K562 (cell line): ENCODE measurements around the gene SORCS2. TPM values are rescaled to one million over a fixed set of nuclear protein-coding genes. Genes with fewer than 3 reads are reported as not detected.

Experiments
- ATAC-seq: fragments of 200-7000 bp; cut with Tn5 transposase; 3 replicates; pipeline ENCODE4 v1.9.1; 2020; ENCODE audit warnings: moderate library complexity
- BruUV-seq: library from RNA; stranded (reverse); fragments of 400-500 nt; replicated peaks from 2 replicates; lab custom pipeline; 2021; lab: Mats Ljungman, UMichigan
- CTCF ChIA-PET: fragments of 300-600 bp; formaldehyde crosslinking; extraction: SDS; loops from one replicate; lab custom pipeline; 2021; ENCODE audit warnings: low intra/inter-chr PET ratio; lab: Yijun Ruan, JAX
- POLR2A ChIA-PET: fragments of 300-600, 350-650 bp; sonication (Branson Sonifier 250); formaldehyde crosslinking; extraction: SDS; loops from one replicate; lab custom pipeline; 2021; ENCODE audit warnings: antibody characterized with exemption, inconsistent platforms; lab: Yijun Ruan, JAX
- DNase-seq, 4 experiments: peaks; one replicate each; pipeline versions ENCODE4 v3.0.0 to v3.0.0-alpha.2; 2011 to 2018; ENCODE audit warnings: low spot score in 3 of 4, mixed read lengths in 3 of 4; ENCODE audit errors: extremely low read depth in 1 of 4
- FAIRE-seq: peaks from 2 replicates; lab custom pipeline; 2011; peaks lifted over from hg19 to GRCh38; lab: Jason Lieb, UNC
- H2AFZ ChIP-seq: 2 replicates; pipeline ENCODE4 v1.6.0; 2011; ENCODE audit warnings: low read depth, low read length, control low read depth, inconsistent platforms
- H3K27ac ChIP-seq: fragments of 200-600 bp; 3 replicates; pipeline ENCODE4 v1.8.0; 2011; ENCODE audit warnings: low read depth, mild to moderate bottlenecking, control low read depth, inconsistent platforms, low read length, moderate library complexity, mixed read lengths; ENCODE audit errors: extremely low read depth
- H3K27me3 ChIP-seq, 2 experiments: fragments of 300-600 bp in 1 of 2; 2 replicates in 1 of 2; 3 replicates in 1 of 2; pipeline versions ENCODE4 v1.6.0 to v1.8.0; 2011; ENCODE audit warnings: inconsistent platforms in 2 of 2, low read length in 2 of 2, mild to moderate bottlenecking in 1 of 2, mixed read lengths in 1 of 2, moderate library complexity in 1 of 2; ENCODE audit not compliant: control insufficient read depth in 2 of 2, insufficient read depth in 2 of 2
- H3K36me3 ChIP-seq: fragments of 300-600 bp; 3 replicates; pipeline ENCODE4 v1.8.0; 2011; ENCODE audit warnings: mild to moderate bottlenecking, low read length, inconsistent platforms; ENCODE audit not compliant: control insufficient read depth, insufficient read depth
- H3K4me1 ChIP-seq, 2 experiments: fragments of 200-600 bp in 1 of 2; replicated peaks in 1 of 2; 2 replicates in 1 of 2; 3 replicates in 1 of 2; pipeline versions ENCODE4 v1.5.1 to v1.8.0; 2011; ENCODE audit warnings: inconsistent platforms in 2 of 2, low read length in 2 of 2, mild to moderate bottlenecking in 1 of 2, mixed read lengths in 1 of 2, moderate library complexity in 1 of 2; ENCODE audit not compliant: control insufficient read depth in 2 of 2, insufficient read depth in 2 of 2
- H3K4me2 ChIP-seq: 2 replicates; pipeline ENCODE4 v1.6.1; 2011; ENCODE audit warnings: low read length, control low read depth, inconsistent platforms, mixed read lengths; ENCODE audit not compliant: insufficient read depth
- H3K4me3 ChIP-seq: fragments of 200-600 bp; sonication (generic), shearing (Covaris generic); 2 replicates; pipeline ENCODE4 v1.5.1; 2016; ENCODE audit warnings: control low read depth, inconsistent platforms
- H3K79me2 ChIP-seq: fragments of 200-600 bp; 3 replicates; pipeline ENCODE4 v1.8.0; 2011; ENCODE audit warnings: low read length, inconsistent platforms; ENCODE audit not compliant: control insufficient read depth, insufficient read depth
- H3K9ac ChIP-seq, 2 experiments: 2 replicates each; pipeline versions ENCODE4 v1.6.0 to v1.6.1; 2011; ENCODE audit warnings: low read depth in 2 of 2, low read length in 2 of 2, control low read depth in 1 of 2, inconsistent platforms in 1 of 2, mild to moderate bottlenecking in 1 of 2, mixed read lengths in 1 of 2; ENCODE audit not compliant: insufficient read depth in 1 of 2
- H3K9me1 ChIP-seq: one replicate; pipeline ENCODE4 v1.6.0; 2011; ENCODE audit warnings: inconsistent platforms, mild to moderate bottlenecking, low read length, moderate library complexity; ENCODE audit not compliant: control insufficient read depth, insufficient read depth
- H3K9me3 ChIP-seq: replicated peaks from 2 replicates; pipeline ENCODE4 v1.5.1; 2011; ENCODE audit warnings: low read depth, low read length, inconsistent platforms; ENCODE audit not compliant: control insufficient read depth, insufficient read depth
- H4K20me1 ChIP-seq: replicated peaks from 2 replicates; pipeline ENCODE4 v1.6.1; 2011; ENCODE audit warnings: low read length, inconsistent platforms, mixed read lengths; ENCODE audit not compliant: control insufficient read depth, insufficient read depth
- AFF1 ChIP-seq, 2 experiments: fragments of 450-650 bp; IDR thresholded peaks; 2 replicates each; pipeline ENCODE4 v1.6.1; 2018; ENCODE audit warnings: mild to moderate bottlenecking in 2 of 2, low read depth in 1 of 2; ENCODE audit not compliant: partially characterized antibody in 2 of 2
- ARID3A ChIP-seq: IDR thresholded peaks from 2 replicates; pipeline ENCODE4 v1.6.1; 2012; ENCODE audit warnings: low read depth, low read length, improper control_type of control experiment, borderline replicate concordance
- SP2 ChIP-seq: IDR thresholded peaks from 2 replicates; pipeline ENCODE4 v1.6.1; 2011; ENCODE audit warnings: mild to moderate bottlenecking, low read depth, low read length, moderate library complexity; ENCODE audit not compliant: poor library complexity, severe bottlenecking; ENCODE audit errors: extremely low read depth
- ZNF23 ChIP-seq: fragments of 250-450 bp; sonication (Bioruptor Pico); IDR thresholded peaks from 2 replicates; pipeline ENCODE4 v1.4.0; 2020; ENCODE audit warnings: mild to moderate bottlenecking
- WGBS: fragments of 100-300 bp; shearing (Covaris generic); methylation state at CpG from one replicate; pipeline ENCODE4 v1.1.6; 2016; ENCODE audit warnings: low coverage, mixed read lengths; ENCODE audit not compliant: insufficient coverage; ENCODE audit errors: missing lambda C conversion rate; 5-methylcytosine and 5-hydroxymethylcytosine counted together
- in situ Hi-C: fragments of 300-500 bp; cut with MboI; formaldehyde crosslinking; loops from 4 replicates; pipeline ENCODE4 v1.15.0; 2018; ENCODE audit warnings: inconsistent platforms, mixed read lengths
- intact Hi-C: fragments of 100-400 bp; cut with micrococcal nuclease; formaldehyde crosslinking; loops from 2 replicates; pipeline ENCODE4 v1.14.2; 2022
- polyA plus RNA-seq, 8 experiments: library from polyadenylated mRNA; depleted of rRNA in 4 of 8; stranded (reverse) in 5 of 8; unstranded in 3 of 8; fragments of >200 nt; fragmentation: Nextera tagmentation in 2 of 8; fragmentation: Illumina TruSeq in 1 of 8; extraction: Ambion mirVana in 2 of 8; extraction: Trizol in 1 of 8; gene quantifications; 2 replicates each; pipeline versions ENCODE4 v1.2.1 to v1.2.3, GENCODE V29; 2011 to 2014; ENCODE audit warnings: inconsistent platforms in 1 of 8, missing spikeins in 1 of 8
- total RNA-seq, 7 experiments: library from RNA; depleted of rRNA in 6 of 7; stranded (reverse); fragments of >200 nt in 6 of 7; fragmentation: Illumina TruSeq in 2 of 7; extraction: Trizol in 2 of 7; gene quantifications; 2 replicates each; pipeline versions ENCODE4 v1.2.1 to v1.2.3, GENCODE V29; 2011 to 2021; ENCODE audit warnings: low replicate concordance in 1 of 7

The SORCS2 gene
- total and polyA plus RNA-seq, 9 of the 15 experiments (the other 6 are each of a cell fraction or from before 2014, with no cell fraction given) = not detected

GRCh38 chr4:7536876-7537275 lies 344.5 kb downstream of the SORCS2 start:
- no TSS peak for BruUV-seq
- DNase-seq (no peak), ATAC-seq (no peak), FAIRE-seq (no peak)
- Histone ChIP-seq H3K36me3 (no peaks in the 10 kb centered on the region), H3K9ac (no peak overlapping the region), H3K4me3 (no peak overlapping the region), H3K27me3 (peaks cover 0 to 12% of the 10 kb centered on the region in 2 experiments; a peak in 2 of 5 replicates), H3K79me2 (no peaks in the 10 kb centered on the region), H3K9me1 (no peaks in the 10 kb centered on the region), H2AFZ (no peak overlapping the region), H3K27ac (no peak overlapping the region), H3K4me2 (no peak overlapping the region), H4K20me1 (no peaks in the 10 kb centered on the region; the same call in 1 of the 2 replicates), H3K9me3 (no peaks in the 10 kb centered on the region), H3K4me1 (no peaks in the 10 kb centered on the region)
- WGBS = under 1% methylated on average over 8 of the region's 8 CpGs
- in situ Hi-C loops = no loop called here
- TF ChIP-seq SP2 (no peak), AFF1 (IDR thresholded peaks at IDR 0.05; ENCODE audit: low read depth in 1 of 2, partially characterized antibody in 2 of 2) (no peak), ZNF23 (no peak), ARID3A (no peak)
- POLR2A ChIA-PET = no interaction called here
- CTCF ChIA-PET = no interaction called here
- intact Hi-C loops = no loop called here
